ENCODE data around the gene NFS1.

Gene NFS1

DNA sequence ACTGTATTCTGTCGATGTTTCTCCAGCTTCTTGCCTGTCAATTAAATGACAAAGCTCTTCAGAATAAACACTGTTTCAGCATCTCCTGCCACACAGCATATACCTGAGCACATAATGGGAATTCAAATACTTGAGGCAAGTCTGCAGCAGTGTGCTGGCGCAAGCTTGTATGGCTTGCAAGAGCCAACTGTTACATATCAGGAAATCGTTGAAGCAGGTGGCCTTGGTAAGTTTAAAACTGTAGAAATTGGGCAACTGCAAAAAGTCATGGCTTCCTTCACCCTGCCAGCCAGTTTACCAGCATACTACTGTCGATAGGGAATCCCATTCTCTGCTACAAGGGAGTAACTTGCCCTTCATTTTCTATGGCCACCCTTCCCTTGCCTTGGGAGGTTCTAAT is 57.4 kb downstream of the NFS1 start:
- no peak overlapping the region for H3K27ac Mint-ChIP-seq
- H3K27me3 Mint-ChIP-seq, result no peaks in the 10 kb centered on the region
- H3K36me3 Mint-ChIP-seq (ENCODE audit: low read depth), result peaks cover 30% of the 10 kb centered on the region
- no peak overlapping the region for H3K4me3 Mint-ChIP-seq
- H3K9me3 Mint-ChIP-seq, result no peaks in the 10 kb centered on the region
- intact Hi-C loops (cut with micrococcal nuclease), result no loop called here
- H3K4me1 Mint-ChIP-seq (ENCODE audit: low read depth), result peaks cover 5% of the 10 kb centered on the region

DNA sequence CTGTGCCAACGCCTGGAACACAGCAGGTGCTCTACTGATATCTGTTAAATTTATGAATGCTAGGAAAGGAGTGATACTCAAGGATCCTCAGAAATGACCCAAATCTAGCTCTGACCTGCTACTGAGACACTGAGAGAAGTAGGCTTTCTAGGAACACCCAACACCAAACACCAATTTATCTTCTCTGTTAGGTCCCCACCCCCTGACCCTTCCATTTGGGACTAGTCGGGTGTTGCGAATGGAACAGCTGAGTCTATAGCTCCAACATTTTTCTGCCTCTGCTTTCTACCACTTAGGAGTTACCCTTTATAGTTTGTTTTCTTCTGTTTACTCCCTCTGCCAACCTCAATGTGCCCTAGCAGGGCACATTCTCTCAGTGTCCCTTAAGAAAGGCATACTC is 58.4 kb downstream of the NFS1 start:
- intact Hi-C loops (cut with micrococcal nuclease), result no loop called here
- no peaks in the 10 kb centered on the region for H3K9me3 Mint-ChIP-seq
- no peaks in the 10 kb centered on the region for H3K27me3 Mint-ChIP-seq
- peaks cover 28% of the 10 kb centered on the region for H3K36me3 Mint-ChIP-seq (ENCODE audit: low read depth)
- H3K4me1 Mint-ChIP-seq (ENCODE audit: low read depth), result peaks cover 11% of the 10 kb centered on the region
- no peak overlapping the region for H3K4me3 Mint-ChIP-seq
- H3K27ac Mint-ChIP-seq, result no peak overlapping the region

DNA sequence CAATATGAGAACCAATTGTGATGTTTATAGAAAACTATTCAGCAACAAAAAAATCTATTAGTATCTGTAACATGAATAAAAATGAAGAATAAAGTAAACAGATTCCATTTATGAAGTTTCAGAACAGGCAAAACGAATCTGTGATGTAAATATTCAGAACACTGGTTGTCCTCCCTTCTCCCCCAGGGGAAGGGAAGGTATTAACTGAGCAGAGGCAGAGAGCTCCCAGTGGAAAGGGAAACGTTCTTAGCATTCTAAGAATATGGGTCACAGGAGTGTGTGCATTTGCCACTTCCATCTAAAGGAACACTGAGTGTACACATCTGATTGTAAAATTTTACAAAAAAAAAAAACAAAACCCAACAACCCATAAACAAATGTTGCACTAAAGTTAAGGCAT is 60.4 kb downstream of the NFS1 start:
- Mint-ChIP-seq H3K4me3 (no peak overlapping the region), H3K4me1 (ENCODE audit: low read depth) (peaks cover 24% of the 10 kb centered on the region), H3K27me3 (no peaks in the 10 kb centered on the region), H3K27ac (no peak overlapping the region), H3K36me3 (ENCODE audit: low read depth) (peaks cover 16% of the 10 kb centered on the region), H3K9me3 (no peaks in the 10 kb centered on the region)
- intact Hi-C loops (cut with micrococcal nuclease), result no loop called here

DNA sequence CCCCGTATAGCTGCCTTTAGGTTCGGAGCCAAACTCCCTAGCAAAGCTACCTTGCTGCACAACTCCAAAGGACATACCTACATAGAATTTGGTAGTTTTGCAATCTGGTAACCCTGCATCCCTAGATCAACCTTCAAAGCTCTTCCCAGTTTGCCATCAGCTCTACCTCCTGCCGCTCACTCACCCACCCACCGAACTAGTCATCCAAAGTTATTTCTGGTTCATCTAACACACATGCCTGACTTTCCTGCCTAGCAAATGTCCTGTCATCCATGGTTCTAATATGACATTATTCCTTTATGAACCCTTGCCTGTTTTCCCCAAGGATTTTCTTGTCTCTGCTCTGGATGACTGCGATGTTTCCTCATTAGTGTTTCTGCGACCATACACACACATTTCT is 61.9 kb downstream of the NFS1 start:
- Mint-ChIP-seq H3K9me3 (no peaks in the 10 kb centered on the region), H3K27me3 (no peaks in the 10 kb centered on the region), H3K4me3 (no peak overlapping the region), H3K4me1 (ENCODE audit: low read depth) (peaks cover 24% of the 10 kb centered on the region), H3K27ac (peak overlapping the region; percentile 42), H3K36me3 (ENCODE audit: low read depth) (peaks cover 21% of the 10 kb centered on the region)
- intact Hi-C loops (cut with micrococcal nuclease), result no loop called here

DNA sequence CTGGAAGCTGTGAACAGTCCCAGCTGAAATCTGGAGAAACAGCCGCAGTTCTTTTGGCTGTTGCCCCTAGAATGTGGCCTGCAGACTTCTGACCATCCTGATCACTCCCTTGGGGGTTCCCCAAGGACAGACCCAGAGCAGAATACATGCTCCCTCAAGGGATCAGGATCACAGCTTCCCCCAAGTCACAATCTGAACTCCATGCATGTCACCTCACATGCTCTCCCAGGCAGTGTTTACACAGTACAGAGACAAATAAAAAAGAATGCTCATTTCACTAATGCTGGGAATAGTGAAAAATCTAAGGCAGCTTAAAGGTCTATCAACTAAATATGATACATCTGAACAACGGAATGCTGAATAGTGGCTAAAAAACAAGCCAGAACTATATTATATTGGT is 63.1 kb downstream of the NFS1 start:
- intact Hi-C loops (cut with micrococcal nuclease), result no loop called here
- Mint-ChIP-seq H3K4me3 (no peak overlapping the region), H3K9me3 (no peaks in the 10 kb centered on the region), H3K36me3 (ENCODE audit: low read depth) (peaks cover 25% of the 10 kb centered on the region), H3K27ac (no peak overlapping the region), H3K27me3 (no peaks in the 10 kb centered on the region), H3K4me1 (ENCODE audit: low read depth) (peaks cover 24% of the 10 kb centered on the region)

DNA sequence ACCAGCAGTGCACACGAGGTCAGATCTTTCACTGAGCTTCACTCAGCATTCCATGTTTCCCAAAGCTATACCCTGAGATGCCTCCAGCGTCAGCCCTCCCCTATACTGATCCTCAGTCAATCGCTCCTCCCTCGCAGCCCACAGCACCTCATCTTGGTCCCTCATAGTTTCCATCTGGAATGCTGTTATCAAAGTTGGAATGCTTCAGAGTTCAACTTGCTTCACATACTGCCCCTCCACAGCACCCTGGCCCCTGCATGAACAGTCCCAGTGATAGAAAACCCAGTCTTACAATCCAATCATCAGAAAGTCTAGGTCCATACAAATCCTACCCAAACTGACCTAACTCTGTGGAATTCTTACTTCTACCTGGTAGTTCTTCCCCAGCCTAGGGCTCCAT is 63.5 kb downstream of the NFS1 start:
- intact Hi-C loops (cut with micrococcal nuclease), result no loop called here
- Mint-ChIP-seq H3K27me3 (no peaks in the 10 kb centered on the region), H3K27ac (no peak overlapping the region), H3K9me3 (no peaks in the 10 kb centered on the region), H3K36me3 (ENCODE audit: low read depth) (peaks cover 30% of the 10 kb centered on the region), H3K4me3 (no peak overlapping the region), H3K4me1 (ENCODE audit: low read depth) (peaks cover 24% of the 10 kb centered on the region)

DNA sequence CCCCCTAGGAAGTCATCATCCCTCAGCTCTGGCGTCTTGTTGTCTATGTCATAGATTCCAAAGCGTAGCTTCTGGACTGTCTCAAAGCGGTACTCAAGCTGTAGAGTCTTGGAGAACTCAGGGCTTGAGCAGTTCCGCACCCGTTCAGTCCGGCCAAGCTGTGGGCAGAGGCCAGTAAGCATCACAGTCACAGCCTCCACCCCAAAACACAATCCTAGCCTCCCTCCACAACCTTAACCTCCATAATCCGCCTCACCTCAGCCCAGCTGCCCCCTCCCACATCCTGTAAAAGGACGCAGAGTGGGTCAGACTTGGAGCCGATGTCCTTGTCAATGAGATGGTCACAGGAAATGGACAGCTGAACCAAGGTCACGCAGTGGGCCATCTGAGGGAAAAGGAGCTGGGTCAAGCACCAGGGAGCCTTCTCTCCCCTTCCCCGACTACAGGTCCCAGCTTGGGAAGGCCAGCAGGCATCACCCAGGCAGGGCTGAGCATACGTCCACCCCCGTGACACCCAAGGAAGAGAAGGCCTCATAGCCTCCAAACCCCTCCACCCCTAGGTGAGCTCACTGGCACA is 66.5 kb downstream of the NFS1 start:
- intact Hi-C loops (cut with micrococcal nuclease), result no loop called here
- Mint-ChIP-seq H3K9me3 (no peaks in the 10 kb centered on the region), H3K36me3 (ENCODE audit: low read depth) (peaks cover 60% of the 10 kb centered on the region), H3K27ac (no peak overlapping the region), H3K4me3 (no peak overlapping the region), H3K4me1 (ENCODE audit: low read depth) (peaks cover 19% of the 10 kb centered on the region), H3K27me3 (no peaks in the 10 kb centered on the region)

DNA sequence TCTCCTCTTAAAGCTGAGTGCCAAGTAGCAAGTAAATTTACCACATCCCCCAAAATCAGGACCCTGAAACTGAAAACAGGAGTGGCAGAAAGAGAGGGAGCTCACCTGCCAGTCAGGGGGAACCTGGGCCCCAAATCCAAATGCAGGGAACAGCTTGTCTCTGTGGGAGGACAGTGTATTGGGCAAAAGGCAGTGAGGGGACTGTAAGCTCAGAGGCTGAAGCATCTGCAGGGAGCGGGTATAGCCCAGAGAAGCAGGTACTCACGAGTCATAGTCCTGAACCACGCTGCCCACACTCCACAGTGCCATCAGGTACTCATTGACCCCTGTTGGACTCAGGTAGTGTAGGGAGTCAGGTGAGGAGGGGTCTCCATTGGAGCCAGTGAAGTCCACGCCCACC is 68.5 kb downstream of the NFS1 start:
- H3K4me1 Mint-ChIP-seq (ENCODE audit: low read depth), result peaks cover 12% of the 10 kb centered on the region
- no peaks in the 10 kb centered on the region for H3K9me3 Mint-ChIP-seq
- H3K36me3 Mint-ChIP-seq (ENCODE audit: low read depth), result peaks cover 80% of the 10 kb centered on the region
- H3K27ac Mint-ChIP-seq, result no peak overlapping the region
- no peaks in the 10 kb centered on the region for H3K27me3 Mint-ChIP-seq
- no peak overlapping the region for H3K4me3 Mint-ChIP-seq
- intact Hi-C loops (cut with micrococcal nuclease), result no loop called here

DNA sequence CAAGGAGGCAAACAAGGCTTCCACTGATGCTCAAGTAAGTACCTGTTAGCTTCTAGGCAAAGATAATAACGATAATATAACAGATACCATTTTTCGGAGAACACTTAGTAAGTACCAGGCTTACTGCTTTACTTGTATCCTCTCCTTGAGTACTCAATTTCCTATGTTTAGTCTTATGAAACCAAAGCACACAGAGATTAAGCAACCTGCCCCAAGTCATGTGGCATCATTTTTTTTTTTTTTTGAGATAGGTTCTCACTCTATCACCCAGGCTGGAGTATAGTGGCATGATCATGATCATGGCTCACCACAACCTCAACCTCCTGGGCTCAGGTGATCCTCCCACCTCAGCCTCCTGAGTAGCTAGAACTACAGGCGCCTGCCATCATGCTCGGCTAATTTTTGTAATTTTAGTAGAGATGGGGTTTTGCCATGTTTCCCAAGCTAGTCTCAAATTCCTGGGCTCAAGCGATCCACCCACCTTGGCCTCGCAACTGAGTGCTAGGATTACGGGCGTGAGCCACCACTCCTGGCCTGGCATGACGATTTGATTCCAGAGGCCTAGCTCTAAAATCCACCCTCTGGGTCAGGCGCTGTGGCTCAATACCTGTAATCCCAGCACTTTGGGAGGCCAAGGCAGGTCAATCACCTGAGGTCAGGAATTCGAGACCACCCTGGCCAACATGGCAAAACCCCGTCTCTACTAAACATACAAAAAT is 69.6 kb downstream of the NFS1 start:
- Mint-ChIP-seq H3K27me3 (no peaks in the 10 kb centered on the region), H3K9me3 (no peaks in the 10 kb centered on the region), H3K36me3 (ENCODE audit: low read depth) (peaks cover 91% of the 10 kb centered on the region), H3K4me3 (no peak overlapping the region), H3K4me1 (ENCODE audit: low read depth) (peaks cover 2% of the 10 kb centered on the region), H3K27ac (no peak overlapping the region)
- intact Hi-C loops (cut with micrococcal nuclease), result no loop called here

DNA sequence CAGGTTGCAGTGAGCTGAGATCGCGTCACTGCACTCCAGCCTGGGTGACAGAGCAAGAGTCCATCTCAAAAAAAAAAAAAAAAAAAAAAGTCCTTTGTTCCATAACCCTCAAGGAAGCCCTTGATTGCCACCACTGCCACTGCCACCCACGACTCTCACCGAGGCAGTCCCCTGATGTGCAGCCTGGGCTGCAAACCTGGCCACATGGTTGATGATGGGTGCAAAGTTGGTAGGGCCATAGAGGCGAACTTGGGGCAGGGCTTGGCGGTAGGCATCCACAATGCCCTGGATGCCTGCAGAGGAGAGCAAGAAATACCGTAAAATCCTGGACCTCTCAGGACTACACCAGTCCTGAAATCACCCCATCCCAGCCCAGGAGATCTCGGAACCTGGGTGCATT is 72.0 kb downstream of the NFS1 start:
- Mint-ChIP-seq H3K27ac (no peak overlapping the region), H3K36me3 (ENCODE audit: low read depth) (peaks cover 82% of the 10 kb centered on the region)
- intact Hi-C loops (cut with micrococcal nuclease), result no loop called here

DNA sequence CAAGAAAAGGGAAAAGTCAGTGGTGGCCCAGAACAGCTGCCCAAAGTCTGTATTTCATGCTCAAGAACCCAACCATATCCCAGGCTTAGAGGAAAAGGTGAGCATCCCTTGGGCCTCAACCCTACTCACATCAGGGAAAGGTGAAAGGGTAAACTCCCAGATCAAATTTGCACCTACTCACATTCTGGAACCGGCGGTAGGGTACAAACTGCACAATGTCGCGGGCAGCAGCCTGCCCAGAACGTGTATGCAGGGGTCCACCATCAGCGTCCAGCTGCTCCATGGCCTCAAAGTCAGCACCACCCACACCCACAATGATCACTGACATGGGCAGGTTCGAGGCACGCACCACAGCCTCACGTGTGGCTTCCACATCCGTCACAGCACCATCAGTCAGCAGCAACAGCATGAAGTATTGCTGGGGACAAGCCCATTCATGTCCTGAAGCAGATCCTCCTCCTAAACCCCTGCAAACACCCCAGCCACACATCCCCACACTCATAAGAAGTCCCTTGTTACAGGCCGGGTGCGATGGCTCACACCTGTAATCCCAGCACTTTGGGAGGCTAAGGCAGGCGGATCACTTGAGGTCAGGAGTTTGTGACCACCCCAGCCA is 72.7 kb downstream of the NFS1 start:
- H3K4me1 Mint-ChIP-seq (ENCODE audit: low read depth), result no peaks in the 10 kb centered on the region
- H3K9me3 Mint-ChIP-seq, result no peaks in the 10 kb centered on the region
- no peak overlapping the region for H3K4me3 Mint-ChIP-seq
- peaks cover 75% of the 10 kb centered on the region for H3K36me3 Mint-ChIP-seq (ENCODE audit: low read depth)
- no peak overlapping the region for H3K27ac Mint-ChIP-seq
- H3K27me3 Mint-ChIP-seq, result no peaks in the 10 kb centered on the region
- intact Hi-C loops (cut with micrococcal nuclease), result no loop called here

More for the DNA sequence above, 72.0 kb downstream of the NFS1 start:
- Mint-ChIP-seq H3K4me1 (ENCODE audit: low read depth) (no peaks in the 10 kb centered on the region), H3K9me3 (no peaks in the 10 kb centered on the region), H3K4me3 (no peak overlapping the region), H3K27me3 (no peaks in the 10 kb centered on the region)

DNA sequence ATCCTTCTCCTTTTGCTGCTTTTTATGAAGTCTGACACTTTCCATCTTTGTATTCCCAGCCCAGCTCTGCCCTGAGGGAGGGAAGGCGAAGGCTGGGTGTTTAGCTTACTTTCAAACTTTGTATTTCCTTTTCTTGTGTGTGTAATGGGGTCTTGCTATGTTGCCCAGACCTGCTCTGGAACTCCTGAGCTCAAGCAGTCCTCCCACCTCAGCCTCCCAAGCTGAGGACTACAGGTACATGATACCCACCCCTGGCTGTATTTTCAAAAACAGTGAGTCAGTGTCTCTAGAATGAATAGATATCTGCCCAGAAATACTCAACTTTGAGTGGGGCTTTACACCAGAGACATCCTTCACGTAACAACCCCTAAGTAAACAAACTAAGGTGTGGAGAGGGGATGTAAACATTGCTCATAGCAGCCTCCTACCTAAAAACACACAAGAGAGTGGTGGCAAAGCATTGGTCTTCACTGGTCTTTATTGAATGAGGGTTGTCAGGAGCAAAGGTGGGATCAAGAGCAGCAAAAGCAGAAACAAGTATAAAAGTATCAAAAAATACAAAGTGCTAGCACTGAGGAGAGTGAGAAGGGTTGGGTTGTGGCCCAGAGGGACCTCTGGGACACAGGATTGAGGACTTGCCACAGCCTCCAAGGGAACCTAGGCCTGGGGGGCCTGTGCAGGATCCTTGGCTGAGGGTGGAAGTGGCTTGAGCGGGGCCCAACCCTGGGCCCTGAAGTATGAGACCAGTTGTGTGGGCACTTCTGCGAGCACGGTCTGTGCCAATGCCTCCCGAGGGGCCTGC is 73.4 kb downstream of the NFS1 start:
- Mint-ChIP-seq H3K4me3 (no peak overlapping the region), H3K36me3 (ENCODE audit: low read depth) (peaks cover 68% of the 10 kb centered on the region), H3K4me1 (ENCODE audit: low read depth) (no peaks in the 10 kb centered on the region), H3K27ac (no peak overlapping the region), H3K27me3 (peaks cover 2% of the 10 kb centered on the region), H3K9me3 (no peaks in the 10 kb centered on the region)
- intact Hi-C loops (cut with micrococcal nuclease), result no loop called here

DNA sequence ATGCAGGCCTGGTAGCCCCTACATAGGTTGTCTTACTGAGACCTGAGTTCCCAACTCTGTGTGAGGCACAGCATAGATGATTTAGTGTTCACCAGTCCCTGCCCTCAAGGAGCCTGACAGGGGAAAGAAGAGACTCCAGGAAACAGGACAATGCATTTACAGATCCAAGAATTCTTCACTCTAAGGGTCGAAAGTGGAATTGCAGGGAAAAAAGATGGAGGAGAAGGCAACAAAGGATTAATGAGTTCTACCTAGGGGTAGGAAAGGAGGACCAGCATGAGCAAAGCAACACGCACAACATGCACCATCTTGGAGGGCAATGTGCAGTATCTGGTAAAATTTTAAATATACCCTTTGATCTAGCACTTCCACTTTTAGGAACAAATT is 77.6 kb downstream of the NFS1 start:
- peaks cover 30% of the 10 kb centered on the region for H3K36me3 Mint-ChIP-seq (ENCODE audit: low read depth)
- H3K9me3 Mint-ChIP-seq, result no peaks in the 10 kb centered on the region
- intact Hi-C loops (cut with micrococcal nuclease), result no loop called here
- H3K27ac Mint-ChIP-seq, result no peak overlapping the region
- H3K4me3 Mint-ChIP-seq, result no peak overlapping the region
- H3K27me3 Mint-ChIP-seq, result peaks cover 42% of the 10 kb centered on the region
- H3K4me1 Mint-ChIP-seq (ENCODE audit: low read depth), result peaks cover 32% of the 10 kb centered on the region

Measured in dendritic cell treated with granulocyte-macrophage colony-stimulating factor and Interleukin-4, amounts not matched to agents 40 ng/mL and 50 ng/mL, for 4 days (primary cell).